NCI-H345 (cell line): Measurements from ENCODE around the gene SPTBN4.
A peak's percentile ranks its signal among the peaks of the same experiment; 100 is the strongest.

ENCODE experiments used
- DNase-seq: peaks from one replicate; lab custom pipeline; 2025; lab: John Stamatoyannopoulos, UW

Gene SPTBN4

DNA sequence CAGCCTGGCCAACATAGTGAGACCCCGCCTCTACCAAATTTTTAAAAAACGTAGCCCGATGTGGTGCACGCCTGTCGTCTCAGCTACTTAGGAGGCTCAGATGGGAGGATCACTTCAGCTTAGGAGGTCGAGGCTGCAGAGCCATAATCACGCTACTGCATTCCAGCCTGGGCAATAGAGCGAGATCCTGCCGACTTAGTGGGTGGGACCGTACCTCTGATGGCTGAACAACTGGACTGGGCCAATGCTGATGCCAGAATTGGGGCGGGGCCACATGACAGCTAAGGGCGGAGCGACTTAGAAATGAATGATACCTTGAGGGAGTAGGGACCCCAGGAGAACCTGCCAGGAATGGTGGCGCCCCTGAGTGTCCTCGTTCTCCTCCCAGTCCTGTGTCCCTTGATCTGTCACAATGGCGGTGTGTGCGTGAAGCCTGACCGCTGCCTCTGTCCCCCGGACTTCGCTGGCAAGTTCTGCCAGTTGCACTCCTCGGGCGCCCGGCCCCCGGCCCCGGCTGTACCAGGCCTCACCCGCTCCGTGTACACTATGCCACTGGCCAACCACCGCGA is 137.9 kb downstream of the SPTBN4 start:
- DNase-seq: peak; percentile 67

DNA sequence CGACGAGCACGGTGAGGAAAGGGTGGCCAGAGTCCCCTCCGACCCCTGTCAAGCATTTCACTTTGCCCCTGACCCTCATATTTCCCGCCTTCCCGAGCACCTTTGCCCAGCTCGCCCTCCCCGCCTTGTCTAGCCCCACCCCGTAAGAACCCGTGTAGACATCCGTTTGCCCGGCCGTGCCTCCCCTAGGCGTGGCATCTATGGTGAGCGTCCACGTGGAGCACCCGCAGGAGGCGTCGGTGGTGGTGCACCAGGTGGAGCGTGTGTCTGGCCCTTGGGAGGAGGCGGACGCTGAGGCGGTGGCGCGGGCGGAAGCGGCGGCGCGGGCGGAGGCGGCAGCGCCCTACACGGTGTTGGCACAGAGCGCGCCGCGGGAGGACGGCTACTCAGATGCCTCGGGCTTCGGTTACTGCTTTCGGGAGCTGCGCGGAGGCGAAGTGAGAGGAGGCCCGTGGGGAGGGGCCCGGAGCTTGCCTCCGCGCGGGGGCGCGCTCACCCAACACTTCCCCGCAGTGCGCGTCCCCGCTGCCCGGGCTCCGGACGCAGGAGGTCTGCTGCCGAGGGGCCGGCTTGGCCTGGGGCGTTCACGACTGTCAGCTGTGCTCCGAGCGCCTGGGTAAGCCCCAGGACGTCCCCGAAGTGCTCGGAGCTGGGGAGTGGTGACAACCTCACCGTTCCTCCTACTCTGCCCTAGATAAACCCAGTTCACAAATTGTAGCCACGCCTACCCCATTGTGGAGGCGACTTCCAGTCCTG is 138.6 kb downstream of the SPTBN4 start:
- DNase-seq: peak; percentile 94

DNA sequence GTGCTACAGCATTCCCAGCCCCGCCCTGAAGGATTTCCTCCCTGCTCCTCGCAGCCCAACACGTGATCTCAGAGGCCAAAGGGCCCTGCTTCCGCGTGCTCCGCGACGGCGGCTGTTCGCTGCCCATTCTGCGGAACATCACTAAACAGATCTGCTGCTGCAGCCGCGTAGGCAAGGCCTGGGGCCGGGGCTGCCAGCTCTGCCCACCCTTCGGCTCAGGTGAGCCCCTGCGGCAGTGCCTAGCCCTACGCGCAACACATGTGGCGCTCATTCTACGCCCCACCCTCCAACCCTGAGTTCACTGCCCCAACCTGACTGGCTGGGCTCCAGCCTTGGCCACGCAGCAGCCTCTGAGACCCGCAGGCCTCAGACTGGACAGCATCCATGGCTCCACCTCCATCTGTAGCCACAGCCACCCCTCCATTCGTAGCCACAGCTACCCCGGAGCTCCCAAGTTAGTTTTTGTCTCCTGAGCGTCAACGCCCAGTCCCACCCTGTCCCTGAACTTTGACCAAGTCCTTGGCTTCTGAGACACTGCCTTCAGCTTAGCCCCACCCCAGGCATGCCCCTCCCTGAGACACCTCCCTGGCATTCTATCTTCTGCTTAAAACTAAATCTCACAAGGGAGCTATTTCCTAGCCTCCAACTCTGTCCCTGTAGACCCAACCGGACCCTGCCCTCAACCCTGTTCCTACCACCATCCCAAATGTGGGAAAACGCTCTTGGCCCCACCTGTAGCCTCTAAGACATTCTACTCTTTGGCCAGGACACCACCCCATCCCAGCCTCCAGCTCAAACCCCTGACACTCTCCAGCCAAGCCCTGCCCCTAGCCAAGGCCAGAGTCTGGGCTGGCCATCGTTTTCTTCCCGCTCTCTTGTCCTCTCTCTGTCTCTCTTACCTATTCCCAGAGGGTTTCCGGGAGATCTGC is 140.8 kb downstream of the SPTBN4 start:
- DNase-seq: no peak

DNA sequence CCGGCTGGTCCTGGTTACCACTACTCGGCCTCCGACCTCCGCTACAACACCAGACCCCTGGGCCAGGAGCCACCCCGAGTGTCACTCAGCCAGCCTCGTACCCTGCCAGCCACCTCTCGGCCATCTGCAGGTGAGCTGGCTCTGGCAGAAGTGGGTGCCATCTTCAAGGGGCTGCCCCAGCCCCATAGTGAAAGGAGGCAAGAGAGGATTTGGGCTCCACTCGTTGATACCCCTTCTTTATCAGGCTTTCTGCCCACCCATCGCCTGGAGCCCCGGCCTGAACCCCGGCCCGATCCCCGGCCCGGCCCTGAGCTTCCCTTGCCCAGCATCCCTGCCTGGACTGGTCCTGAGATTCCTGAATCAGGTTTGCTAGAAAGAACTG is 141.4 kb downstream of the SPTBN4 start:
- DNase-seq: no peak

DNA sequence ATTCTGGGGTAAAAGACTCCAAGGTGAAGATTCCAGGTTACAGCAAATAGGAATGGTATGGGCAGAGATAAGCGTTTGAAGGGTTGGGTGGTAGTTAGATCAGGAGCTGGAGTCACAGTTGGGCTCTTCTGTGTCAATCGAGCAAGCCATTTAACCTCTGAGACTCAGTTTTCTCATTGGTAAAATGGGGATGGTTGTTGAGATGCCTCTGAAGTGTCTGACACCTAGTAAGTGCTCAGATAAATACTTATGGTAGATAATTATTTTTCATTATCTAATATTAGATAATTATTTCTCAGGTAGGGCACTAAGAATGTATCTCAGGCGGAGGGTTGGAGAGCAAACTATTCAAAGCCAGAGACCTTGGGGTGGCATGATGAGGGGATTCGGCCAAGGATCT is 142.2 kb downstream of the SPTBN4 start:
- DNase-seq: no peak

DNA sequence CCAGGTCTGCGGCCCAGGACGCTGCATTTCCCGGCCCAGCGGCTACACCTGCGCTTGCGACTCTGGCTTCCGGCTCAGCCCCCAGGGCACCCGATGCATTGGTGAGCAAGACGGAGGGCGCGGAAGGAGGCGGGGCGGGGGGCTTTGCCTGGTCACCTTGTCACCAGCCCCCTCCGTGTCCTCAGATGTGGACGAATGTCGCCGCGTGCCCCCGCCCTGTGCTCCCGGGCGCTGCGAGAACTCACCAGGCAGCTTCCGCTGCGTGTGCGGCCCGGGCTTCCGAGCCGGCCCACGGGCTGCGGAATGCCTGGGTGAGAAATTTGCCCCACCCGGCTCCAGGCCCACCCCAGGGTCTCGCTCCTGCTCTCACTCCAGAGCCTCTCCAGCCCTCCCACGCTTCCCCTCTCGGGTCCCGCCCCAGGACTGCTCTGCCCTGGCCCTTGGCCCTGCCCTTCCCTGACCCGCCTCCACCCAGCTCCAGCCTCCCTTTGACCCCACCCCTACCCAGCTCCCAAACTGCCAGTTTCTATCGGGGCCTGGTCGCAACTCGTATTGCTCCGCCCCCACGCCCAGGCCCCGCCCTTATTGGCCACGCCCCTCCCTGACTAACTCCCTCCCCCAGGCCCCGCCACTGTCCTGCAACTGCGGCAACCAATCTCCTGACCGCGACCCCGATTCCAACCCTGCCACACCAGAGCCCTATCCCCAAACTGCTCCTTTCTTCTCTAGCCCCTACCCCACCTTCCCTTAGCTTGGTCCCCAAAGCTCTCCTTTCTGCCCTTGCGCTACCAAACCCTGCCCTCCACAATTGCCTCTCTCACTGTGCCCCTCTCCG is 143.0 kb downstream of the SPTBN4 start:
- peak; percentile 94 for DNase-seq

DNA sequence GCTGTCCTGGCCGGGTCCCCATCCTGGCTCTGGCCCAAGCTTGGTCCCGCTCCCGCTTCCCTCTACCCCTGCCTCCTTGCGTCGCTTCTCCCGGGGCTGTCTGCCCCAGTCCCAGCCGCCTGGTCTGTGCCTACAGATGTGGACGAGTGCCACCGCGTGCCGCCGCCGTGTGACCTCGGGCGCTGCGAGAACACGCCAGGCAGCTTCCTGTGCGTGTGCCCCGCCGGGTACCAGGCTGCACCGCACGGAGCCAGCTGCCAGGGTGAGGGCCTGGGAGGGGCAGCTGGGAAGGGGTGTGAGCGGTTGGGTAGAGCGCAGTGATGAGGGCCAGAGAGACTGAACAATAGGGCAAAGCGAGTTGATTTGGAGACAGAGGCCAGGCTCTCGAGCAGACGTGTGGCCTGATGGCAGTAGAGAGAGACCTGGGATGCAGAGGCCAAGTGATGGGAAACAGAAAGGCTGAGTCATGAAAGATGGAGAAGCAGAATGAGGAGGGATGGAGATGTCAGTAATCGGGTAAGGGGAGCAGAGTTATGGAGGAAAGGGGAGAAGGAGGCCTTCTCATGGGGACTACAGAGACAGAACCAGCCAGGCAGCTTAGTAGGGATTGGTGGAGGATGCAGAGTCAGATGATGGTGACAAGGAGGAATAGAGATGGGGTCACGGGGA is 143.7 kb downstream of the SPTBN4 start:
- peak; percentile 59 for DNase-seq

DNA sequence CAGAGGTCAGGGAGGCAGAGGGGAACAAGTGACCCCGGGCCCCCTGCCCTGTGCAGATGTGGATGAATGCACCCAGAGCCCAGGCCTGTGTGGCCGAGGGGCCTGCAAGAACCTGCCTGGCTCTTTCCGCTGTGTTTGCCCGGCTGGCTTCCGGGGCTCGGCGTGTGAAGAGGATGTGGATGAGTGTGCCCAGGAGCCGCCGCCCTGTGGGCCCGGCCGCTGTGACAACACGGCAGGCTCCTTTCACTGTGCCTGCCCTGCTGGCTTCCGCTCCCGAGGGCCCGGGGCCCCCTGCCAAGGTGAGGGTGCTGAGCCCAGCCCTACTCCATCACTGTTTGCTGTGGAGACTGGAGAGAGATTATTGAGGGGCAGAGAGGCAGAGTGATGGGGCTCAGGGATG is 144.3 kb downstream of the SPTBN4 start:
- DNase-seq: peak; percentile 83

DNA sequence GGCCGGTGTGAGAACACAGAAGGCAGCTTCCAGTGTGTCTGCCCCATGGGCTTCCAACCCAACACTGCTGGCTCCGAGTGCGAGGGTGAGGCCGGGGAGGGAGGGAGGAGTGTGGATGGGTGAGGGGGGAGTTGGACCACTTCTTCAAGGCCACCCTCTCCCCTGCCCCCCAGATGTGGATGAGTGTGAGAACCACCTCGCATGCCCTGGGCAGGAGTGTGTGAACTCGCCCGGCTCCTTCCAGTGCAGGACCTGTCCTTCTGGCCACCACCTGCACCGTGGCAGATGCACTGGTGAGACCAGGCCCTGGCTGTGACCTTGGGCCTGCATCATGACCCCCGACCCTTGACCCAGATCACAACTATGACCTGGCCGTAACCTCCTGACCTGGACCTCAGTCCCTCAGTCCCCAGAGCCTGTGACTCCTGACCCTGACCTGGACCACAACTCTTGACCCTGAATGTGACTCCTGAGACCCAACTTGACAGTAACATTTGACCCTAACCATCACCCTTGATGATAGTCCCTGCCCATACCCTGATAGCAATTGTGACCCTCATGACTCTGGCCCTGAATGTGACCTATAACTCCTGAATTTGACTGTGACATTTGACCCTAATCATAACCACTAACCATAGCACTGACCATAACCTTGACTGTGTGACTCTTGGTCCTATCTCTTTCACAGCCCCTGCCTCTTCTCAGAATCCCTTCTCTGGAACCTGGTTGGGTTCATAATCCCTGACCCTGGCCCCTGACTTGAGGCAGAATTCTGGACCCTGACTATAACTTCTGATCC is 145.3 kb downstream of the SPTBN4 start:
- DNase-seq: no peak

DNA sequence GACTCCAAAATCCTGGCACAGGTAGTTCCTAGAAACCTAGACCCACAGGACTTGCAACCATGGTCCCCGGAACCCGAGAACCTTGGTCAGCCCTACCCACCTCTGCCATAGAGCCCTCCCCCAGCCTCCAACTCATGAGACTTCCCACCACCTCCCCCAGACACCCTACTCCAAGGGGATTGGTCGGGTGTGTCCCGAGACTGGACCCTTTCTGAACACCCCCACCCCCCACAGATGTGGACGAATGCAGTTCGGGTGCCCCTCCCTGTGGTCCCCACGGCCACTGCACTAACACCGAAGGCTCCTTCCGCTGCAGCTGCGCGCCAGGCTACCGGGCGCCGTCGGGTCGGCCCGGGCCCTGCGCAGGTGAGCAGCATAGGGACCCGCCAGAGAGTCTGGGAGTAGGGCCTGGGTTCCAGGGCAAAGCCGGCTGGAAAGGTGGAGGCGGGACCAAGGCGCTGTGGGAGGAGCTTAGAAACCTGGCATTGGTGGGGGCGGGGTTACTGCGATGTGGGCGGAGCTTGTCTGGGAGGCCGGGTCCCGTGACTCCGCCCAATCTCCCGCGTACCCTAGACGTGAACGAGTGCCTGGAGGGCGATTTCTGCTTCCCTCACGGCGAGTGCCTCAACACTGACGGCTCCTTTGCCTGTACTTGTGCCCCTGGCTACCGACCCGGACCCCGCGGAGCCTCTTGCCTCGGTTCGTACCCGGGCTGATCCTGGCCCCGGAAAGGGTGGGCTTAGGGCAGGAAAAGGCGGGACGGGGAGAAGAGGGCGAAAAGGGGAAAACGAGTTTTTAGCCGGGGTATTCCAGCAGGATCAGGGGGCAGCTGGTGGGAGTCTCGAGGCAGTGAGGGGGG is 146.3 kb downstream of the SPTBN4 start:
- DNase-seq: peak; percentile 93

DNA sequence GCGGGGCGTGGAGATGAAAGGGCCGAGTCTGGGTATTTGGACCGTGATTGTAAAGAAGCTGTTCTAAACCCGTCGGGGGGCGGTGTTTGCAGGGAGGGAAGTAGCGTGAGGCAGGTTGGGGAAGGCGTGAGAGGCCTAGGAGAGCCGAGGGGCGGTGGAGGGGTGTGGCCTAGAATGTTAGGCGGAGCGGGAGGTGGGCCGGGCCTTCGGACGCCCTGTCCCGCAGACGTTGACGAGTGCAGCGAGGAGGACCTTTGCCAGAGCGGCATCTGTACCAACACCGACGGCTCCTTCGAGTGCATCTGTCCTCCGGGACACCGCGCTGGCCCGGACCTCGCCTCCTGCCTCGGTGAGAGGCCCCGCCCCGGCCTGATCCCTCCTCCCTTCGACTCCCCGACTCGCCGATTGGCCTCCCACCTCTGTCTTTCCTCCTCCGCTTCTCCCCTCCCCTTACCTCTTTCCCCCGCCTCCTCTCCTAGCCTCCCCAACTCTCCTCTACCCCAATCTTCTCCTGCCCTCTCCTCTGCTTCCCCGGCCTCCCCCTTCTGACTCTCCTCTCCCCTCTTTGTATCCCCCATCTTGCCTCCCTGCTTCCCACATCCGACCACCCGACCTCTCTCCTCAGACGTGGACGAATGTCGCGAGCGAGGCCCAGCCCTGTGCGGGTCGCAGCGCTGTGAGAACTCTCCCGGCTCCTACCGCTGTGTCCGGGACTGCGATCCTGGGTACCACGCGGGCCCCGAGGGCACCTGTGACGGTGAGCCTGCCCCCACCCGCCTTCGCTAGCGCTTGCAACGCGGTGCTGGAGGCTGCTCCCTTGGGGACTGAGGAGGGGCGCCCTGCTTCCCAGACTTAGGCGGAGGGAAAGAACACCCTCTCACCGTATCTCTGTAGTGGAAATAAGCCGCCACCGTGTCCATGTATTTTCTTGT is 147.2 kb downstream of the SPTBN4 start:
- DNase-seq: peak; percentile 100

DNA sequence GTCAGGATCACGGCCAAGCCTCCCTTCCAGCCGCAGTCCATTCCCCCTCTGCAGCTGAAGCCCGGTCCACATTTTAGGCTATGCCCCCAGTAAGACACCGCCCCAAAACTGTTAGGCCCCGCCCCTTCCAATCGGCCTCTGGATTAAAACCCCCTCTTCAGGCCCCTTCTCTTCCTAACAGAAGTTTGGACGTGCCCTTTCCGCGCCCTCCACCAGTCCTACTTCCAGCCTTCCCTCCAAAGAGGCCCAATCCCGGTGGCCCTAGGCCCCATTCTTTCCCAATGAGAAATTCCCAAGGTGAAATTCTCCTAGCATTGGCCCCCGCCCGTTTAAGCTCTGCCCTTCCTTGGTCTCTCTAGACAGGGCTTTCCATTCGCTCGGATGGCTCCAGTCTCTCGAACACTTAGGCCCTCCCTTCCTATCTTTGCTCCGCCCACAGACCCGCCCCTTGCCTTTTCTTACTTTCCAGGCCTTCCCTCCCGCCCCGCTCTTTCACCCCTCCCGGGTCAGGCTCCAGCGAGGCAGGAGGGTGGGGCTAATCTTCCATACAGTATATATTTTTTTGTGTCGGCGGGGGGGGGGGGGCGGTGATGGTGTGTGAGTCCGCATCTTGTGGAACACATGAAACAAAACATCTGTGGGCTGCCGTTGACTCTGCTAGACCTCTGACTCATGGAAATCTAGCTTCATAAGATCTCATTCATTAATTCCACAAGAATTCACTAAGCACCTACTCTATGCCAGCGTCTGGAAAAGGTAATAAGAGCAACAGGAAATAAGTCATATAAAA is 148.0 kb downstream of the SPTBN4 start:
- peak; percentile 93 for DNase-seq

DNA sequence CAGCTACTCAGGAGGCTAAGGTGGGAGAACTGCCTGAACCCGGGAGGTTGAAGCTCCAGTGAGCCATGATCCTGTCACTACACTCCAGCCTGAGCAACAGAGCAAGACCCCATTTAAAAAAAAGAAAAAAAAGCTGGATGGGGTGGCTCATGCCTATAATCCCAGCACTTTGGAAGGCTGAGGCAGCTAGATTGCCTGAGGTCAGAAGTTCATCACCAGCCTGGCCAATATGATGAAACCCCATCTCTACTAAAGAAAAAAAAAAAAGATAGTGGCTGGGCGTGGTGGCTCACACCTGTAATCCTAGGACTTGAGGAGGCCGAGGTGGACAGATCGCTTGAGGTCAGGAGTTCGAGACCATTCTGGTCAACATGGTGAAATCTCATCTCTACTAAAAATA is 149.4 kb downstream of the SPTBN4 start:
- no peak for DNase-seq

DNA sequence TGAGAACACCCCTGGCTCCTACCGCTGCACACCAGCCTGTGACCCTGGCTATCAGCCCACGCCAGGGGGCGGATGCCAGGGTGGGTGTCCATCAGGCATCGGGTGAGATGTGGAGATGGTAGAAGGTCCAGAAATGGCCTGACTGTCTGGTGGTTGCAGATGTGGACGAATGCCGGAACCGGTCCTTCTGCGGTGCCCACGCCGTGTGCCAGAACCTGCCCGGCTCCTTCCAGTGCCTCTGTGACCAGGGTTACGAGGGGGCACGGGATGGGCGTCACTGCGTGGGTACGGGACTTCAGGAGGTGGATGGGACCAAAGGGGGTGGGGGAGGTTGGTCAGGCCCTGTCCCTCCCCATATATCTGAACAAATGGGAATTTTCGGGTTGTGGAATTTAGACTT is 150.1 kb downstream of the SPTBN4 start:
- no peak for DNase-seq

DNA sequence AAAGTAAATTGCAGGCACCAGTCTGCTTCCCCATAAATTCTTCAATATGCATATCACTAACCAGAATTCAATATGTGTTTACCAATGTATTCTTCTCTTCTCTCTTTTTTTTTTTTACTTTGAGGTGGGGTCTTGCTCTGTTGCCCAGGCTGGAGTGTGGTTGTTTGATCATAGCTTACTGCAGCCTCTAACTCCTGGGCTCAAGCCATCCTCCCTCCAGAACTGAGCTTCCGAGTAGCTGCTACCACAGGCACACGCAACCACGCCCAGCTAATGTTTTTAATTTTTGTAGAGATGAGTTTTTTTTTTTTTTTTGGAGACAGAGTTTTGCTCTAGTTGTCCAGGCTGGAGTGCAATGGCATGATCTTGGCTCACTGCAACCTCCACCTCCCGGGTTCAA is 151.2 kb downstream of the SPTBN4 start:
- DNase-seq: no peak

DNA sequence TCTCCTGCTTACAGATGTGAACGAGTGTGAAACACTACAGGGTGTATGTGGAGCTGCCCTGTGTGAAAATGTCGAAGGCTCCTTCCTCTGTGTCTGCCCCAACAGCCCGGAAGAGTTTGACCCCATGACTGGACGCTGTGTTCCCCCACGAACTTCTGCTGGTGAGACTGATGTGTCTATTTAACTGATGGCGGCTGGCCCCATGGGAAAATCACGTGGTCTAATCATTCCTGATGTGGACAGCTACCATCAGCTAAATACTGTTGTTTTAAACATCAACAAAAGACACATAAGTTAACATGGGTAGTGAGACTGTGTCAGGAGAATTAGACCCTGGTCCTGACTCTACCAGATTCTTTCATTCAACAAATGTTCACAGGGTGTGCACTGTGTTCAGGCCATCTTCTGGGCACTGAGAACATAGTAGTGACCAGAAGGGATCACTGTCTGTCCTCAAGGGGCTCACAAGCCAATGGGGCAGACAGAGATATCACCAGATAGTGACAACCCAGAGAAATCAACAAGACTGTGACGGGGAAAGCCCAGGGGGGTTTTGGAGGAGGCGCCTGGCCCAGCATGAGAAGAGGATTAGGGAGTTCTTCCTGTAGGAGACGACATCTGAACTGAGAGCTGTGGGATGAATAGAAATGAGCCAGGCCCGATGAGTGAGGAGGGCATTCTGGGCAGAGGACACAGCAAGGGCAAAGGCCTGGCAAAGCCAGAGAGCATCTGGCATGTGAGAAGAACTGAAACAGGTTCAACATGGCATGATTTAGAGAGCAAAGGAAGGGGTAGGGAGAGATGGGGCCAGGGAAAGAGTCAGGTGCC is 152.7 kb downstream of the SPTBN4 start:
- DNase-seq: no peak

DNA sequence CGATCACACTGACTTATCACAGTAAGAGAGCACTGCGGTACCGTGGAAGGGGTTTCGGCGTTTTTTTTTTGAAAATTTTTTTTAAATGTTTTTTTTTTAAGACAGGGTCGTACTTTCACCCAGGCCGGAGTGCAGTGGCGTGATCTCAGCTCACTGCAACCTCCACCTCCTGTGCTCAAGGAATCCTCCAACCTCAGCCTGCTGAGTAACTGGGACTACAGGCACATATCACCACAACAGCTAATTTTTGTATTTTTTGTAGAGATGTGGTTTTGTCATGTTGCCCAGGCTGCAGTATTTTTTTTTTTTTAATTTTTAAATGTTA is 153.3 kb downstream of the SPTBN4 start:
- no peak for DNase-seq
